H1 (cell line): Measurements from ENCODE around the gene GTF2H1. TPM values are rescaled to one million over a fixed set of nuclear protein-coding genes. Genes with fewer than 3 reads are reported as not detected.

Source experiments
- CHD7 ChIP-seq: fragments of 300-600 bp; sonication (generic); IDR thresholded peaks from 2 replicates; pipeline ENCODE4 v1.7.1; 2012; ENCODE audit warnings: low read length, moderate library complexity, mild to moderate bottlenecking, inconsistent platforms; ENCODE audit not compliant: insufficient replicate concordance
- POU5F1 ChIP-seq: IDR thresholded peaks from 2 replicates; pipeline ENCODE4 v1.6.1; 2011; ENCODE audit warnings: low read depth, mild to moderate bottlenecking, low read length, moderate library complexity
- polyA plus RNA-seq, 7 experiments: library from polyadenylated mRNA; depleted of rRNA in 3 of 7; stranded (reverse) in 5 of 7; unstranded in 2 of 7; fragments of >200 nt in 5 of 7; fragments of 200-250 nt in 2 of 7; gene quantifications; 1 replicate in 5 of 7; 2 replicates in 1 of 7; 4 replicates in 1 of 7; pipeline versions ENCODE4 v1.2.1 to v1.2.3, GENCODE V29; 2011 to 2013; ENCODE audit warnings: missing spikeins in 2 of 7, mixed read lengths in 2 of 7
- total RNA-seq: library from RNA; stranded (reverse); fragmentation: NEBNext Ultra II Directional; extraction: Animal tissue kit (Norgen Biotek cat#: 25700); gene quantifications from 2 replicates; pipeline ENCODE4 v1.2.1, GENCODE V29; 2021

The GTF2H1 gene
- total and polyA plus RNA-seq, 2 of the 8 experiments (the other 6 are each of a cell fraction or from before 2014, with no cell fraction given): 9.1 to 26.3 TPM

- TF ChIP-seq POU5F1 (no peak), CHD7 (no peak)
- TF ChIP-seq, all 59 proteins: peak for 0
Measured at GRCh38 chr11:18288911-18289310, 33.5 kb upstream of the GTF2H1 start (continued).
